Neural cell (in vitro differentiated cells): ENCODE results near the gene RPL13A. TPM values are rescaled to one million over a fixed set of nuclear protein-coding genes. Genes with fewer than 3 reads are reported as not detected.
A peak's percentile ranks its signal among the peaks of the same experiment; 100 is the strongest.

Experiments
- H2AFZ ChIP-seq: fragments of 200-600, 300-800 bp; sonication (generic), shearing (Covaris generic); 2 replicates; pipeline ENCODE4 v1.6.0; 2014; ENCODE audit warnings: low read depth, mild to moderate bottlenecking, antibody characterized with exemption, low read length, moderate library complexity
- H3F3A ChIP-seq: fragments of 200-600 bp; shearing (Covaris generic); 2 replicates; pipeline ENCODE4 v1.6.1; 2016; ENCODE audit warnings: mild to moderate bottlenecking, moderate library complexity, mixed read lengths, antibody characterized with exemption, low read length; ENCODE audit not compliant: insufficient read depth, poor library complexity, severe bottlenecking
- H3K27ac ChIP-seq: fragments of 200-600, 300-800 bp; sonication (generic), shearing (Covaris generic); 2 replicates; pipeline ENCODE4 v1.5.1; 2014; ENCODE audit warnings: mild to moderate bottlenecking, low read length, moderate library complexity
- H3K27me3 ChIP-seq: fragments of 300-800, 200-600 bp; sonication (generic), shearing (Covaris generic); 2 replicates; pipeline ENCODE4 v1.6.0; 2014; ENCODE audit warnings: mild to moderate bottlenecking, low read depth, low read length, moderate library complexity; ENCODE audit not compliant: insufficient read depth
- H3K36me3 ChIP-seq: fragments of 300-800, 200-600 bp; sonication (generic), shearing (Covaris generic); 2 replicates; pipeline ENCODE4 v1.5.1; 2014; ENCODE audit warnings: mild to moderate bottlenecking, antibody characterized with exemption, low read length, moderate library complexity; ENCODE audit not compliant: insufficient read depth
- H3K4me2 ChIP-seq: fragments of 300-800, 200-600 bp; sonication (generic), shearing (Covaris generic); 2 replicates; pipeline ENCODE4 v1.6.0; 2014; ENCODE audit warnings: mild to moderate bottlenecking, low read length
- H3K4me3 ChIP-seq: fragments of 300-800, 200-600 bp; sonication (generic), shearing (Covaris generic); 2 replicates; pipeline ENCODE4 v1.5.1; 2014; ENCODE audit warnings: mild to moderate bottlenecking, low read length, moderate library complexity
- H3K79me2 ChIP-seq: fragments of 200-600 bp; shearing (Covaris generic); replicated peaks from 2 replicates; pipeline ENCODE4 v1.6.0; 2014; ENCODE audit warnings: mild to moderate bottlenecking, low read length, moderate library complexity; ENCODE audit not compliant: insufficient read depth
- H3K9ac ChIP-seq: fragments of 300-800, 200-600 bp; sonication (generic), shearing (Covaris generic); 2 replicates; pipeline ENCODE4 v1.6.1; 2016; ENCODE audit warnings: mild to moderate bottlenecking, low read length, mixed read lengths
- H3K9me2 ChIP-seq: fragments of 200-600 bp; shearing (Covaris generic); 2 replicates; pipeline ENCODE4 v1.6.1; 2016; ENCODE audit warnings: mild to moderate bottlenecking, low read length, mixed read lengths; ENCODE audit not compliant: insufficient read depth
- H3K9me3 ChIP-seq: fragments of 200-600, 300-800 bp; sonication (generic), shearing (Covaris generic); 2 replicates; pipeline ENCODE4 v1.6.1; 2016; ENCODE audit warnings: mild to moderate bottlenecking, mixed run types, low read length, moderate library complexity, mixed read lengths
- H4K20me1 ChIP-seq: fragments of 200-600 bp; shearing (Covaris generic); 2 replicates; pipeline ENCODE4 v1.6.1; 2016; ENCODE audit warnings: mild to moderate bottlenecking, mixed run types; ENCODE audit not compliant: insufficient read depth
- CTCF ChIP-seq: fragments of 450-650 bp; IDR thresholded peaks from 2 replicates; pipeline ENCODE4 v1.5.1; 2014; ENCODE audit warnings: antibody characterized with exemption, mild to moderate bottlenecking, moderate library complexity; ENCODE audit not compliant: poor library complexity, severe bottlenecking
- EP300 ChIP-seq: fragments of 450-650 bp; conservative IDR thresholded peaks from 2 replicates; pipeline ENCODE4 v1.6.1; 2014; ENCODE audit warnings: antibody characterized with exemption, mild to moderate bottlenecking, moderate library complexity; ENCODE audit not compliant: poor library complexity, severe bottlenecking
- EZH2 ChIP-seq: fragments of 200-600, 300-800 bp; shearing (Covaris generic), sonication (generic); IDR thresholded peaks from 2 replicates; pipeline ENCODE4 v1.6.1; 2014; ENCODE audit warnings: antibody characterized with exemption, low read length, borderline replicate concordance, mild to moderate bottlenecking; ENCODE audit not compliant: insufficient read depth, poor library complexity, severe bottlenecking
- POLR2AphosphoS5 ChIP-seq: IDR thresholded peaks from 2 replicates; pipeline ENCODE4 v1.6.1; 2012
- RAD21 ChIP-seq: fragments of 450-650 bp; conservative IDR thresholded peaks from 2 replicates; pipeline ENCODE4 v1.6.1; 2014; ENCODE audit warnings: antibody characterized with exemption, mild to moderate bottlenecking, moderate library complexity
- REST ChIP-seq: IDR thresholded peaks from 2 replicates; pipeline ENCODE4 v1.6.1; 2012; ENCODE audit warnings: borderline replicate concordance
- SMC3 ChIP-seq: fragments of 450-650 bp; conservative IDR thresholded peaks from 2 replicates; pipeline ENCODE4 v1.6.1; 2014; ENCODE audit warnings: antibody characterized with exemption, mild to moderate bottlenecking, moderate library complexity; ENCODE audit not compliant: poor library complexity
- TAF1 ChIP-seq: IDR thresholded peaks from 2 replicates; pipeline ENCODE4 v1.6.1; 2012; ENCODE audit warnings: low read depth
- polyA plus RNA-seq: library from polyadenylated mRNA; depleted of rRNA; stranded (reverse); fragments of >200 nt; gene quantifications from 2 replicates; pipeline ENCODE4 v1.2.3, GENCODE V29; 2014

The RPL13A gene
- polyA plus RNA-seq, 1 donor from 2014 or later = 2,313 TPM

- H3K36me3 ChIP-seq = no peaks in the 10 kb centered on the region
Measured at GRCh38 chr19:49489601-49490167, 2.3 kb downstream of the RPL13A start.

More at GRCh38 chr19:49489601-49490167, 2.3 kb downstream of the RPL13A start:
- H3K4me3 ChIP-seq = peak overlapping the region; percentile 97
- no peak for TF ChIP-seq SMC3
- TF ChIP-seq RAD21 = no peak
- no peak for TF ChIP-seq POLR2AphosphoS5
- TF ChIP-seq EP300 = no peak
- TF ChIP-seq REST = no peak
- no peak for TF ChIP-seq TAF1
- TF ChIP-seq EZH2 = no peak
- no peak for TF ChIP-seq CTCF
- H2AFZ ChIP-seq = no peak overlapping the region
- H3K9me3 ChIP-seq = no peaks in the 10 kb centered on the region
- H3K79me2 ChIP-seq = peaks cover 28% of the 10 kb centered on the region
- H3F3A ChIP-seq = no peaks in the 10 kb centered on the region
- H3K9ac ChIP-seq = peak overlapping the region; percentile 99
- H3K27me3 ChIP-seq = no peaks in the 10 kb centered on the region
- no peak overlapping the region for H3K4me2 ChIP-seq
- H3K9me2 ChIP-seq = no peaks in the 10 kb centered on the region
- no peak overlapping the region for H3K27ac ChIP-seq
- H4K20me1 ChIP-seq = peaks cover 11% of the 10 kb centered on the region
